ENCODE results near the gene CEL. TPM values are rescaled to one million over a fixed set of nuclear protein-coding genes. Genes with fewer than 3 reads are reported as not detected.

The CEL gene
- total RNA-seq, 1 experiment from 2014 or later: 3.6 TPM

- H2AK5ac ChIP-seq (ENCODE audit: insufficient read length, low read length): no peak overlapping the region
- Mint-ChIP-seq H3K4me1 (peaks cover 26% of the 10 kb centered on the region in 2 experiments), H3K27ac (no peak overlapping the region), H3K27me3 (ENCODE audit: low read depth) (no peaks in the 10 kb centered on the region), H3K4me3 (no peak overlapping the region), H3K9me3 (no peaks in the 10 kb centered on the region; a peak in 1 of 5 replicates), H3K36me3 (ENCODE audit: insufficient read depth in 1 of 3, low read depth in 3 of 3) (peaks cover 27 to 60% (median 55%) of the 10 kb centered on the region in 3 experiments; a peak in 6 of 7 replicates)
- no peaks in the 10 kb centered on the region for H3K79me1 ChIP-seq (ENCODE audit: insufficient read depth, low read depth, low read length, poor library complexity, severe bottlenecking)
- no peak overlapping the region for H2BK15ac ChIP-seq (ENCODE audit: low read depth, low read length)
- H3K27me3 ChIP-seq (ENCODE audit: insufficient read depth, low read length): no peaks in the 10 kb centered on the region
- H3K14ac ChIP-seq (ENCODE audit: insufficient read depth, low read length): no peak overlapping the region
- H3K4me1 ChIP-seq (ENCODE audit: insufficient read depth, low read length): peaks cover 2% of the 10 kb centered on the region; the same call in 1 of the 2 replicates
- H2BK120ac ChIP-seq (ENCODE audit: low read depth, low read length, poor library complexity, severe bottlenecking): no peak overlapping the region
- H3K23me2 ChIP-seq (ENCODE audit: insufficient read length, low read depth, low read length, poor library complexity, severe bottlenecking): no peaks in the 10 kb centered on the region
- no peak overlapping the region for H3K56ac ChIP-seq (ENCODE audit: insufficient read length, low read depth, low read length)
- TF ChIP-seq CTCF (conservative IDR thresholded peaks at IDR 0.05): no peak
- no peak overlapping the region for H3K4ac ChIP-seq (ENCODE audit: low read depth, low read length)
- no CpG with 5 or more reads among the region's 13 CpGs for WGBS (ENCODE audit: extremely low coverage, insufficient read length, low lambda C conversion rate)
- no peak overlapping the region for H2AFZ ChIP-seq (ENCODE audit: low read length)
- H3K4me2 ChIP-seq (ENCODE audit: insufficient read depth, insufficient read length, low read length): no peak overlapping the region
- H4K20me1 ChIP-seq (ENCODE audit: control insufficient read depth, insufficient read depth, insufficient read length): peaks cover 3% of the 10 kb centered on the region
- no peak overlapping the region for H4K91ac ChIP-seq (ENCODE audit: insufficient read length, low read depth, low read length)
- no peak overlapping the region for H3K9ac ChIP-seq (ENCODE audit: extremely low read depth, insufficient read length, low read length)
- no peaks in the 10 kb centered on the region for H3K79me2 ChIP-seq (ENCODE audit: insufficient read depth, low read length)
- H2BK5ac ChIP-seq (ENCODE audit: insufficient read length, low read length): no peak overlapping the region
- H2BK12ac ChIP-seq (ENCODE audit: insufficient read length, low read depth, low read length): no peak overlapping the region
- no peak overlapping the region for H4K5ac ChIP-seq (ENCODE audit: insufficient read length, low read depth, low read length)
- no peak overlapping the region for H3K27ac ChIP-seq (ENCODE audit: insufficient read length, low read depth, low read length)
- no peak overlapping the region for H4K8ac ChIP-seq (replicated peaks; ENCODE audit: insufficient read length, low read depth, low read length)
- no peak for DNase-seq
- no peak overlapping the region for H3T11ph ChIP-seq (ENCODE audit: low read length)
- no peaks in the 10 kb centered on the region for H3K9me3 ChIP-seq (ENCODE audit: control insufficient read depth, low read depth, low read length)
- H2BK20ac ChIP-seq (ENCODE audit: low read depth, low read length, poor library complexity, severe bottlenecking): no peak overlapping the region
- H3K18ac ChIP-seq (ENCODE audit: insufficient read length, low read depth, low read length): no peak overlapping the region
- H3K23ac ChIP-seq (ENCODE audit: insufficient read length, low read depth, low read length): no peak overlapping the region
Measured at GRCh38 chr9:133056533-133056932, 5.2 kb upstream of the CEL start.
